Osteoblast (primary cell): ENCODE results near the gene BORCS5. TPM values are rescaled to one million over a fixed set of nuclear protein-coding genes. Genes with fewer than 3 reads are reported as not detected.
A peak's percentile ranks its signal among the peaks of the same experiment; 100 is the strongest.
"Not testable (repeated sequence)": the region's sequence is repeated elsewhere in the genome, so short reads cannot be mapped to it uniquely, and the experiment has no call there.

ENCODE experiments used
- DNase-seq: peaks from one replicate; pipeline ENCODE4 v3.0.0; 2011; ENCODE audit warnings: low spot score, mixed read lengths; ENCODE audit not compliant: insufficient read length; ENCODE audit errors: missing footprints
- H2AFZ ChIP-seq: 2 replicates; pipeline ENCODE4 v1.6.0; 2011; ENCODE audit warnings: mild to moderate bottlenecking, low read length
- H3K27ac ChIP-seq: 2 replicates; pipeline ENCODE4 v1.5.1; 2011; ENCODE audit warnings: mild to moderate bottlenecking, low read depth, low read length, moderate library complexity
- H3K27me3 ChIP-seq: 2 replicates; pipeline ENCODE4 v1.6.0; 2012; ENCODE audit warnings: mild to moderate bottlenecking, control low read depth, inconsistent platforms, low read length, moderate library complexity; ENCODE audit not compliant: insufficient read depth
- H3K36me3 ChIP-seq: 2 replicates; pipeline ENCODE4 v1.5.1; 2011; ENCODE audit warnings: mild to moderate bottlenecking, low read length, control low read depth, moderate library complexity; ENCODE audit not compliant: insufficient read depth
- H3K4me1 ChIP-seq: 2 replicates; pipeline ENCODE4 v1.5.1; 2011; ENCODE audit warnings: mild to moderate bottlenecking, low read length, control low read depth, moderate library complexity; ENCODE audit not compliant: insufficient read depth
- H3K4me2 ChIP-seq: 2 replicates; pipeline ENCODE4 v1.6.0; 2011; ENCODE audit warnings: mild to moderate bottlenecking, low read length; ENCODE audit not compliant: insufficient read depth
- H3K4me3 ChIP-seq: fragments of 200-600 bp; sonication (generic); 3 replicates; pipeline ENCODE4 v1.5.1; 2012; ENCODE audit warnings: mild to moderate bottlenecking, low read length, inconsistent platforms; ENCODE audit not compliant: insufficient read depth
- H3K79me2 ChIP-seq: 2 replicates; pipeline ENCODE4 v1.6.0; 2012; ENCODE audit warnings: mild to moderate bottlenecking, low read length, control low read depth, inconsistent platforms; ENCODE audit not compliant: insufficient read depth
- H3K9me3 ChIP-seq: 2 replicates; pipeline ENCODE4 v1.5.1; 2011; ENCODE audit warnings: low read depth, low read length, control low read depth
- H4K20me1 ChIP-seq: 2 replicates; pipeline ENCODE4 v1.6.0; 2012; ENCODE audit warnings: mild to moderate bottlenecking, low read length, control low read depth; ENCODE audit not compliant: insufficient read depth
- total RNA-seq: library from RNA; depleted of rRNA; stranded (reverse); fragments of >200 nt; gene quantifications from 2 replicates; pipeline ENCODE4 v1.2.3, GENCODE V29; 2012
- TF ChIP-seq, protein P1 (sequence below): IDR thresholded peaks from 2 replicates; pipeline ENCODE4 v1.5.1; 2011; ENCODE audit warnings: mild to moderate bottlenecking, low read depth, low read length, moderate library complexity; ENCODE audit errors: extremely low read depth

The BORCS5 gene
- total RNA-seq, 1 donor, result 14.8 TPM

DNA sequence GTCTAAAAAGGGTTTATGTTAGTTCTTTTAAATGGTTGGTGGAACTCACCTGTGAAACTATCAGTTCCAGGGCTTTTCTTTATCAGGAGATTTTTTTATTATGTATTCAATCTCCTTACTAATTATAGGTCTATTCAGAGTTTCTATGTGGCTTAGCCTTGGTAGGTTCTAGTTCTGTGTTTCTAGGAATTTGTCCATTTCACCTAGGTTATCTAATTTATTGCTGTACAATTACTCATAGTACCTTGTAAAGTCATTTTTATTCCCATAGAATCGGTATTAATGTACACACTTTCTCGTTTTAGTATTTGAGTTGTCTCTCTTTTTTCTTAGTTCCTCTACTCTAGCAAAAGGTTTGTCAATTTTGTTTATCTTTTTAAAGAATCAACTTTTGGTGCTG, 59.0 kb downstream of the BORCS5 start:
- TF ChIP-seq, protein P1, sequence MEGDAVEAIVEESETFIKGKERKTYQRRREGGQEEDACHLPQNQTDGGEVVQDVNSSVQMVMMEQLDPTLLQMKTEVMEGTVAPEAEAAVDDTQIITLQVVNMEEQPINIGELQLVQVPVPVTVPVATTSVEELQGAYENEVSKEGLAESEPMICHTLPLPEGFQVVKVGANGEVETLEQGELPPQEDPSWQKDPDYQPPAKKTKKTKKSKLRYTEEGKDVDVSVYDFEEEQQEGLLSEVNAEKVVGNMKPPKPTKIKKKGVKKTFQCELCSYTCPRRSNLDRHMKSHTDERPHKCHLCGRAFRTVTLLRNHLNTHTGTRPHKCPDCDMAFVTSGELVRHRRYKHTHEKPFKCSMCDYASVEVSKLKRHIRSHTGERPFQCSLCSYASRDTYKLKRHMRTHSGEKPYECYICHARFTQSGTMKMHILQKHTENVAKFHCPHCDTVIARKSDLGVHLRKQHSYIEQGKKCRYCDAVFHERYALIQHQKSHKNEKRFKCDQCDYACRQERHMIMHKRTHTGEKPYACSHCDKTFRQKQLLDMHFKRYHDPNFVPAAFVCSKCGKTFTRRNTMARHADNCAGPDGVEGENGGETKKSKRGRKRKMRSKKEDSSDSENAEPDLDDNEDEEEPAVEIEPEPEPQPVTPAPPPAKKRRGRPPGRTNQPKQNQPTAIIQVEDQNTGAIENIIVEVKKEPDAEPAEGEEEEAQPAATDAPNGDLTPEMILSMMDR, result no peak
- H3K9me3 ChIP-seq, result no peaks in the 10 kb centered on the region
- H3K4me1 ChIP-seq, result no peaks in the 10 kb centered on the region
- no peaks in the 10 kb centered on the region for H3K36me3 ChIP-seq
- peaks cover 4% of the 10 kb centered on the region for H3K79me2 ChIP-seq
- DNase-seq, result no peak
- H4K20me1 ChIP-seq, result no peaks in the 10 kb centered on the region
- no peak overlapping the region for H3K27ac ChIP-seq
- H3K27me3 ChIP-seq, result no peaks in the 10 kb centered on the region
- no peak overlapping the region for H2AFZ ChIP-seq
- H3K4me3 ChIP-seq, result no peak overlapping the region
- no peak overlapping the region for H3K4me2 ChIP-seq

DNA sequence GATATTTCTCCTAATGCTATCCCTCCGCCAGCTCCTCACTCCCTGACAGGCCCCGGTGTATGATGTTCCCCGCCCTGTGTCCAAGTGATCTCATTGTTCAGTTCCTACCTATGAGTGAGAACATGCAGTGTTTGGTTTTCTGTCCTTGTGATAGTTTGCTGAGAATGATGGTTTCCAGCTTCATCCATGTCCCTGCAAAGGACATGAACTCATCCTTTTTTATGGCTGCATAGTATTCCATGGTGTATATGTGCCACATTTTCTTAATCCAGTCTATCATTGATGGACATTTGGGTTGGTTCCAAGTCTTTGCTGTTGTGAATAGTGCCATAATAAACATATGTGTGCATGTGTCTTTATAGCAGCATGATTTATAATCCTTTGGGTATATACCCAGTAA, 62.3 kb downstream of the BORCS5 start:
- not testable (repeated sequence) for H2AFZ ChIP-seq, H3K9me3 ChIP-seq, H3K4me1 ChIP-seq, H3K27ac ChIP-seq, H3K79me2 ChIP-seq, DNase-seq, H4K20me1 ChIP-seq, H3K4me2 ChIP-seq, H3K36me3 ChIP-seq, H3K27me3 ChIP-seq, H3K4me3 ChIP-seq

DNA sequence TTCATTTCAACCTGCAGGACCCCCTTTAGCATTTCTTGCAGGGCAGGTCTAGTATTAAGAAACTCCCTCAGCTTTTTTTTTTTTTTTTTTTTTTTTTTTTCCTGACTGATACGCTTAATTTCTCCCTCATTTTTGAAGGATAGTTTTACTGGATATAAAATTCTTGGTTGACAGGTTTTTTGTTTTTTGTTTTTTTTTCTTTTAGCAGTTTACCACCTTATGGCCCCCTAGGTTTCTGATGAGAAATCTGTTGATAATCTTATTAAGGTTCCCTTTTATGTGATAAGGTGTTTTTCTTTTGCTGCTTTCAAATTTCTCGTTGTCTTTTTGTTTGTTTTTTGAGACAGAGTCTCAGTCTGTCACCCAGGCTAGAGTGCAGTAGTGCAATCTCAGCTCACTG, 66.5 kb downstream of the BORCS5 start:
- H3K4me1 ChIP-seq, result peaks cover 9% of the 10 kb centered on the region
- no peak overlapping the region for H3K4me2 ChIP-seq
- TF ChIP-seq, protein P1, result no peak
- H2AFZ ChIP-seq, result no peak overlapping the region
- H3K9me3 ChIP-seq, result peaks cover 4% of the 10 kb centered on the region
- H3K36me3 ChIP-seq, result no peaks in the 10 kb centered on the region
- no peak overlapping the region for H3K4me3 ChIP-seq
- DNase-seq, result no peak
- peaks cover 1% of the 10 kb centered on the region for H3K79me2 ChIP-seq
- no peak overlapping the region for H3K27ac ChIP-seq
- no peaks in the 10 kb centered on the region for H4K20me1 ChIP-seq
- no peaks in the 10 kb centered on the region for H3K27me3 ChIP-seq

DNA sequence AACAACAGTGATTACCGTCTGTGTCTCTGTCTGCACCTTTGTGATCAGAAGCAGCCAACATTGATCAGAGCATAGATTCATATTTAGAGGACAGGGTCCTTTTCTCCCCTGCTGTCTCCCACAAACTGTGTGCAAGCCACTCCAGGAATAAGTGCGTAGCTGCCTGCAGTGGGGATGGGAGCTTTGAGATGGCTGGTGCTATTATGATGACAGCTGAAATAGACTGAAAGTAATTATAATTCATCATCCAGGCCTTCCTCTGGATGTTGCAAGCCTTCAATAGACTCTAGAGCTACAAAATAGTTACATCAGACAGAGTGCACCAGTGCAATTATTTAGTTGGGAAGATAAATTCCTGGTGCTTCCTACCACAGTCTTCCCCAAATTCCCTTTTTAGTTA, 68.1 kb downstream of the BORCS5 start:
- H3K4me2 ChIP-seq, result no peak overlapping the region
- no peak for DNase-seq
- TF ChIP-seq, protein P1, result no peak
- H3K4me1 ChIP-seq, result peaks cover 9% of the 10 kb centered on the region
- H3K9me3 ChIP-seq, result peaks cover 4% of the 10 kb centered on the region
- H3K27me3 ChIP-seq, result no peaks in the 10 kb centered on the region
- H3K79me2 ChIP-seq, result no peaks in the 10 kb centered on the region
- no peak overlapping the region for H3K4me3 ChIP-seq
- no peaks in the 10 kb centered on the region for H4K20me1 ChIP-seq
- H2AFZ ChIP-seq, result no peak overlapping the region
- no peaks in the 10 kb centered on the region for H3K36me3 ChIP-seq
- no peak overlapping the region for H3K27ac ChIP-seq

DNA sequence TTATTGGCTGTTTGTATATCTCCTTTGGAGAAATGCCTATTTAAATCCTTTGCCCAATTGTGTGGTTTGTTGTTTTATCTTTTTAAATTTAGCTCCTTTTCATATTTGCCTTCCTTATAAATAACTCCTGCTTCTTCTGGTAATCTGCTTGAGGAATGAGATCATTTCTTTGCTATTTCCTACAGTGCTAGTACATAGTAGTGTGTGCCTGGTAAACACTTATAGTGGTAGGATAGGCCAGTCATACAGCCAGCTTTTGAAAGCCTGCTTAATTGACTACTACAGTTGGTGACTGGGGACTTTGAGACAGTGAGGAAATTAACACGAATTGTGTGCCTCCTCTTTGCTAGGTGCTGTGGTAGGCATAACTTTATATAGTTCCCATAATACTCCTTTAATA, 68.7 kb downstream of the BORCS5 start:
- Histone ChIP-seq H4K20me1 (no peaks in the 10 kb centered on the region), H3K4me2 (no peak overlapping the region), H2AFZ (no peak overlapping the region), H3K79me2 (no peaks in the 10 kb centered on the region), H3K27me3 (no peaks in the 10 kb centered on the region), H3K4me3 (no peak overlapping the region), H3K4me1 (peaks cover 11% of the 10 kb centered on the region), H3K36me3 (no peaks in the 10 kb centered on the region), H3K27ac (no peak overlapping the region), H3K9me3 (peaks cover 4% of the 10 kb centered on the region)
- DNase-seq, result peak; percentile 75
- TF ChIP-seq, protein P1, result no peak
